NCI-H82 treated with DMSO at 0.1 percent for 48 hours (cell line): ENCODE data around the gene RBMS1.
A peak's percentile ranks its signal among the peaks of the same experiment; 100 is the strongest.
"Not testable (repeated sequence)": the region's sequence is repeated elsewhere in the genome, so short reads cannot be mapped to it uniquely, and the experiment has no call there.

Experiments
- DNase-seq: peaks from one replicate; lab custom pipeline; 2025; ENCODE audit not compliant: unreplicated experiment; lab: John Stamatoyannopoulos, UW

The RBMS1 gene

GRCh38 chr2:160502478-160502877, 8.9 kb upstream of the RBMS1 start:
- DNase-seq = no peak

DNA sequence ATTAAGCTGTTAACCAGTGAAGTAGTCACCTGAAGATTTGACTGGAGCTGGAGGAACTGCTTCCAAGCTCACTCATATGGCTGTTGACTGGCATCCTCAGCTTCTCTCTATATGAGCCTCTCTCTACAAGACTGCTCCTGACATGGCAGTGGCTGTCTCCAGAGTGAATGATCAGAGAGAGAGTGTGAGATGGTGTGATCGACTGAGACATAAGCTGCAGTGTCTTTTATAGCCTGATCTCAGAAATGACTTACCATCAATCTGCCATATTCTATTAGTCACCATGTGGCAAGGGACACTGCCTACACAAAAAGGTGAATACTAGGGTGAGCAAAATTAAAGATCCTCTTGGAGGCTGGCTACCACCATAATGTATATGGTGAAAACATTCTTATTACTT, 7.8 kb upstream of the RBMS1 start:
- DNase-seq = no peak

GRCh38 chr2:160499865-160500264, 6.3 kb upstream of the RBMS1 start:
- peak; percentile 21 for DNase-seq

- DNase-seq = no peak
Measured at GRCh38 chr2:160498137-160498536, 4.5 kb upstream of the RBMS1 start.

DNA sequence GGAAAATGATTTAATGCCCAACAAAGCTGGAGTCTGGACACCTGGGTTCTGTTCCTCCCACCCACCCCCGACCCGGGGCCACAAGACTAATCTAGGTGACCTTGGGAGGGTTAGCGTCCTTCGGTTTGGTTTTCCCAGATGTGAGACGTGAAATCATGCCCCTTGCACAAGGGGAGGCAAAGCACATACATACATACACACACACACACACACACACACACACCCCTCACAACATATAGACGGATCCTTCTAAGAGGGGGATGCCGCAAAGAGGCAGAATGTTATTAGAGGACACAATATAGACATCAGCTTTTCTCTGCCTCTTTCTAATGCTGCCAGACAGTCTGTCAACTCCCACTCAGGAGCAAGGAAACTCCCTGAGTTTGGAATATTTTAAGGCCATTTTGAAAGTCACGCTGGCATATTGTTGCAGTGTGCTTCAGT, 616 bp upstream of the RBMS1 start:
- no peak for DNase-seq

GRCh38 chr2:160492401-160493226, 993 bp downstream of the RBMS1 start:
- DNase-seq = peak; percentile 44

DNA sequence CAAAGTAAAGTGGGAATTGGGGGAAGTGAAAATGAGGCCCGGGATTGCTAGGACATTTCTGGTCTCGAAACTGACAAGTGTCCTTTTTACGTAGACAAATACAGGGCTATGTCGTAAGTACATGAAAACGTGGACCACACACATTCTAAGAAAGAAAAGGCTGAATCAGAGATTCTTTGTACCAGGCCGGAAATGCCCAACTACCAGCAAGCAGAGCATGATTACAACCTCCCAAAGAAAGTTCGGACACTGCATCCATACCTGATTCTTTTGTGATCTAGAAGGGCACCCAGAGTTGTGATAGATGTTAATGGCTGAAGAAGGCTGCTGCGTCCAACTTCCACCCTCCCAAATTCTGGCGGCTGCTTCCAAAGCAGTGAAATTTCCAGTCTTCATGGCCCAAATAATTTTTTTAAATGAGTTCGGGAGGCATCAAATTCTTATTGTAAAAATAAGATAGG, 1.7 kb downstream of the RBMS1 start:
- DNase-seq = no peak

GRCh38 chr2:160490733-160491685, 2.6 kb downstream of the RBMS1 start:
- DNase-seq = no peak

- DNase-seq = no peak
Measured at GRCh38 chr2:160489111-160489510, 4.5 kb downstream of the RBMS1 start.

DNA sequence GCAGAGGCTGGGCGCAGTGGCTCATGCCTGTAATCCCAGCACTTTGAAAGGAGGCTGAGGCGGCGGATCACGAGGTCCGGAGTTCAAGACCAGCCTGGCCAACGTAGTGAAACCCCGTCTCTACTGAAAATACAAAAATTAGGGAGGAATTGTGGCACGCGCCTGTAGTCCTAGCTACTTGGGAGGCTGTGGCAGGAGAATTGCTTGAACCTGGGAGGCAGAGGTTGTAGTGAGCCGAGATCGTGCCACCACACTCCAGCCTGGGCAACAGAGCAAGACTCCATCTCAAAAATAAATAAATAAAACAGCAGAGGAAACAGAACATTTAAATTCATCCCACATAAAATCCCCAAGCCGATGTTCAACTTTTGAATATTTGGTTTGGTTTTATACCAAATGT, 5.3 kb downstream of the RBMS1 start:
- DNase-seq = not testable (repeated sequence)

- DNase-seq = no peak
Measured at GRCh38 chr2:160486341-160486740, 7.3 kb downstream of the RBMS1 start.

DNA sequence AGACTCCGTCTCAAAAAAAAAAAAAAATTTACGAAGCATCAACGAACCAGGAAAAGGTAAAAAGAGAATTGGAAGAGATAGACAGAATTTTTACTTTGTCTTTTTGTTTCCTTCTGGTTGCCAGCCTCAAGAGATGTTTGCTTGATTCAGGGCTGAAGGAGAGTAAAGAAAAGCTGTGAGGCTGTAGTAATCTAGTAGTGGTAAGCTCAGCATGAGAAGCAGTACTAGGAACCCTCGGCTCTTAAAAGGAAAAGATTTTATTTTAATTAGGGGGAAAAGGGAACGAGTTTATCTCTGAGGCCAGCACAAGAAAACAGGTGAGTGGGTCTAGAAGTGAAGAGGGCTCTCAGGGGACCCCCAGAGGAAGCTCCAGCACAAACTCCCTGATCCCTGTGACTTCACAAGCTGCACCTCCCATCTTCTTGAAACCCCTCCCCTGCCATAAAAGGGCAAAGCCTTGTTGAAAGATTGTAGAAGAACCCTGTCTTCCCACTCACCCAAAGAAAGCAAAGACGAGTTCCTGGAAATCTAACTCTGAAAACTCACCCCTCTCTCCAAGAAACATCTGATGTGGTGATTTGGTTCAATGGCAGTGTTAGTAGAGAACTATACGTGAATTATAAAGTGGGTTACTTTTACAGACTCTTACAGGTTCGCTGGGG, 8.6 kb downstream of the RBMS1 start:
- no peak for DNase-seq

DNA sequence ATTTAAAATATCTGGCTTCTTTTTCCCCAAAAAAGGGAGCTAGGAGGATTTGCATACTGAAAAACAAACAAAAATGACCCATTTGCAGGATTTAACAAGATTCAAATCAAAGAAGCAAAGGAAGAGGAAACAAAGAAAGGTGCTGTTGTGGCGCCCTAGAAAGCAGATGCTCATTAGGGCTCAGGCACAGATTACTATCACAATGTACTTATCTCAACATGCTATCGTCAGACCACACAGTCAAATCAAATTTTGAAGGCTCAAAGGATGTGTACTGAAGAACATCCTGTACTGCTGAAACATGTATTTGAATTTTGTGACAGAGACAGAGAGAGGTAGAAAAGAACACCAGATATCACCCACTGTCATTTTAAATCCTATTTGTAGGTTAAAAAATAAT, 10.9 kb downstream of the RBMS1 start:
- DNase-seq = peak; percentile 84

DNA sequence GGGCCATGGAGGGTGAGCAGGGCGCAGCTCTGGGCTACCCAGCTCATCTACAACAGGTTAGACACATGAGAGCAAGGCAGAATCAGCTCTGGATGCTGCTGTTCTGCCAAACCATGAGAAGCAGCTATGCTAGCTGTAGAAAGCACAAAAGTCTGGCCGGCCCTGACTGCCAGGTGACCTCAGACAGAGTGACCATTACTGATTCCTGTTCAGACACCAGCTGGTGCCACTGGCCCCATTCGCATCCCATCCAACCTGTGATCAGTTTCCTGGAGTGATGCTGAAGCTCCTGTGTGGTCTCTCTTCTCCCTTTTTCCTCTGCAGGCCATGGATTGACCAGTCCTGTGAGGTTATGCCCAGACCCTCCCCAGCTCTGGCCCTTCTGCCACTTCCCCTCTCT, 14.3 kb downstream of the RBMS1 start:
- DNase-seq = no peak

DNA sequence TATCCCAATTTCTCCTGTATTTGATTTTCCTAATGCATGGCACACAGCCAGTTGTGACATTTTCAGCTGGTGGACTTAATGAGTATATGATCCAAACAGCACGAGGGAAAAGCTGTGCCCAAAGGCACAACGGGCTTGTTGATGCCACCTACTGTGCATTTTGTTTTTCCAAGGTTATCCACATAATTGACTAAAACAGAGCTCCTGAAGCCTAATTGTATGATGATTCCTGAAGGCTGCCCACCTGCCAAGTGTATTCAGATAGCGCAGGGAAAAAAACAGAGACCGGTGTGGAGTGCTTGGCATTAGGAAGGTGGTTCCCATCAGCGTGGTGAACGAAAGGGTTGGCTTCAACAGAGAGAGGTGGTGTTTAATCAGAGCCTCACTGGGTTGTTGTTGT, 14.9 kb downstream of the RBMS1 start:
- no peak for DNase-seq

DNA sequence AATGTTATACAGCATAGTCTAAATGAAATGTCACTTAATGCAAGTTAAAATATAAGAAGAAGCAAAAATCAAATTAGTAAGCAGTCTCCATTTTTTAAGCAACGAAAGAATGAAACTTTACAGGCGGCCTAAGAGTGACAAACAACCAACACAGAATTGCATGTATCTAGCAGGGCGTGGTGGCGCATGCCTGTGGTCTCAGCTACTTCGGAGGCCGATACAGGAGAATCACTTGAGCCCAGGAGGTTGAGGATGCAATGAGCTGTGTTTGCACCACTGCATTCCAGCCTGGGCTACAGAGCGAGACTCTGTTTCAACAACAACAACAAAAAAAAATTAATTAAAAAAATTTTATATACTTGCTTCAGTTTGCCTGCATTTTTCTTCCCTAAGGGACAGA, 16.6 kb downstream of the RBMS1 start:
- DNase-seq = no peak

DNA sequence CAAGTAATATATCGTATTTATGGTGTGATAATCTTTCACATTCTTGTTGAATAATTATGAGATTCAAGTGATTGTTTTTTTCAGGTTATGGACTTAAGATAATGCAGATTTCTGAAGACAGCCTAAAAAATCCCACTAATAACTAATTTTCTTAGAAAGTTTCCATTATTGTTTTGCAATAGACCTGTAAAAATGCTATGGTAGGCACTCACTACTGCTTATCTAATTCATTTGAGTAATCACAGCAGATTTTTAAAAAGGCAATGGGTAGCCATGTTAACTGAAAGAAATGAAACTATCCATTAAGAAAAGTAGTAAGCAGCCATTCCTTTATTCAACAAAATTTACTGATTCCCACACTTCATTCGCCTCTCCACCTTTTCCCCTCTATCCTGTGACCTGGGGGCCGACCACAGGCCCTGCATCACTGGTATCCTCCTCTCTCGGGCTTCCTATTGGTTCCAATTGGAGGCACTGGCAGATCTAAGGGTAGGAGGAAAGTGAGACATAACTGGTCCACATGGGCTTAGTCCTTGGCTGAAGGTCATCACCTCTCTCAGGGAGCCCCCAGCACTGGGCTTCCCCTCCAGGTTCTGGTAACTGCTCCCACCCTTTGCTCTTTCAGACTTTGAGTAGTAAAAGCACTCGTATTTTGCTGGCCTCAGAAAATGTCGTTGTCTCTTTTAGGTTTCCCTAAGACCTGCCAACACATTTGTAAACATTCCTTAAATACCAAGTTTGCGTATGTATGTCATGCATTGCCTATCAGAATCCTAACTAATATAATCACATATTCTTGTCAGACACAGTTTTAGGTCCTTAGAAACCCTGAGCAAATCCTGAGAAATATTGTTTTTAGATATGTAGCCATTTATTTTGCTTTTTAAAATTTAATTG, 18.5 kb downstream of the RBMS1 start:
- DNase-seq = no peak

GRCh38 chr2:160474319-160474645, 19.3 kb downstream of the RBMS1 start:
- no peak for DNase-seq

DNA sequence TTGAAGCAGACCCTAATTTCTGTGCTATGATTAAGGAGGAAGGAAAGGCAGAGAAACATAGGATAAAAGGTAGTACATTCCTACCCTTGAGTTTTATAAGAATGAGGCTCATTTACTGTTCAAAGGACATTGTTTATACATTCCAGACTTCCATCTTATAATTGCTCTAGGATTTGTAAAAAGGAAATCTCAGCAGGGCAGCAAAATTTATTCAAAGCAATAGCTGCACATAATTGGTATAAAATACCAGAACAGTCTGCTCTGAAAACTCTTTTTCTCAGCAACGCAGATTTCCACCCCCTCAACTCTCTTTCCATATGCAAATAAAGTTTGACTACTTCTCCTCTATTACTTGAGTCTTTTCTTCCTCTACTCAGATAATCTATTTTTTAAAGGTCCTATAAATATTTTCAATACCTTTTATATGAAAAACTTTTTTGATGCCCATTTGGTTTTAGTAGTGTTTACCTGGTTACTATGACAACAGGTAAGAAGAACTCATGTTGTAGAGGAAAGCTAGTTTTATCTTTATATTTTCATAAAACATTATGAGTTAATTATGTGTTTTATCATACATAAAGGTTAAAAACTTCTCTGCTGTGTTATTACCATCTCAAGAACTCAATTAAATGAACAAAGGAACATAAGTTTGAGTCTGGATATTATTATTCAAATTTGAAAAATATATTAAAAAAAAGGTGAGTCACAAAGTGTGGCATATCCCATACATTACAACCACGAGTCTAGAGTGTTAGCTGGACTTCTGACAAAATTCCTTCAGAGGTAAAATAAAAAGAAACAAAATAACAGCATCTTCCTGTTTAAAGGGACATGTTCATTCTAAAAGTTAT, 19.9 kb downstream of the RBMS1 start:
- DNase-seq = no peak

DNA sequence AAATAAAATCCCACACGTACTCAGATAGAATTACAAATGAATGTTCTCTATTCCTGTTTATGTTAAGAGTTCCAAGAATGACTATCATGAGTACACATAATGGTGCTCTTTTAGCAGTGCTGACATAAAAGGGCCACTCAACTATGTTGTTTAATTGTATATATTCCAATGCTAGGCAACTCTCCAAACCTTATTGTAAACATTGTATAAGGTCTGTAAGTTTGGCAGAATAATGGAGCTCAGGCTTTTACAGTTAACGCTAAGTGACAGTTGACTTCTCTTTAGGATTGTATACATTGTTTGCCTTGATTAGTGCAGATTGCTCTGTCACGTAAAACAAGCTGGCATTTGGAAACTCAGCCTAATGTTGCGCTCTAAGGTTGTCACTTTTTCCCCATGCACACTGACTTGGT, 20.8 kb downstream of the RBMS1 start:
- no peak for DNase-seq
